Gastrocnemius medialis (tissue), 4 donors: ENCODE data around the gene CSRNP3. TPM values are rescaled to one million over a fixed set of nuclear protein-coding genes. Genes with fewer than 3 reads are reported as not detected.

ENCODE experiments used
- ATAC-seq, 2 donors: fragments of 150-250 bp; one replicate each; pipeline ENCODE4 v1.9.1; 2016
- DNase-seq, 2 donors: peaks; one replicate each; pipeline ENCODE4 v3.0.0-alpha.2; 2019
- H3K27ac ChIP-seq, 4 donors: fragments of 200-600 bp; sonication (generic); 1 replicate in 1 of 4; 2 replicates in 3 of 4; pipeline ENCODE4 v1.5.1; 2016 to 2018; ENCODE audit warnings: mild to moderate bottlenecking in 2 of 4, moderate library complexity in 1 of 4
- H3K27me3 ChIP-seq, 3 donors: fragments of 200-600 bp; sonication (generic) in 2 of 3; 1 replicate in 1 of 3; 2 replicates in 2 of 3; pipeline versions ENCODE4 v1.5.1 to v1.6.0; 2016 to 2019; ENCODE audit warnings: mild to moderate bottlenecking in 1 of 3, moderate library complexity in 1 of 3
- H3K36me3 ChIP-seq, 2 donors: fragments of 200-600 bp; sonication (generic) in 1 of 2; one replicate each; pipeline ENCODE4 v1.5.1; 2017 to 2018
- H3K4me1 ChIP-seq, 2 donors: fragments of 200-600 bp; sonication (generic) in 1 of 2; one replicate each; pipeline ENCODE4 v1.5.1; 2016 to 2017; ENCODE audit warnings: mild to moderate bottlenecking in 2 of 2
- H3K4me3 ChIP-seq, 4 donors: fragments of 200-600 bp; sonication (generic) in 3 of 4; 1 replicate in 1 of 4; 2 replicates in 3 of 4; pipeline ENCODE4 v1.5.1; 2016 to 2019; ENCODE audit warnings: mild to moderate bottlenecking in 2 of 4
- H3K9me3 ChIP-seq, 3 donors: fragments of 200-600 bp; sonication (generic) in 2 of 3; 1 replicate in 1 of 3; 2 replicates in 2 of 3; pipeline ENCODE4 v1.5.1; 2016 to 2019
- CTCF ChIP-seq, 5 experiments: fragments of 450-650 bp in 3 of 5; fragments of 200-600 bp in 2 of 5; sonication (generic) in 2 of 5; IDR thresholded peaks in 4 of 5; conservative IDR thresholded peaks in 1 of 5; 1 replicate in 4 of 5; 2 replicates in 1 of 5; pipeline ENCODE4 v1.5.1; 2016 to 2019; ENCODE audit warnings: antibody characterized with exemption in 5 of 5, mild to moderate bottlenecking in 3 of 5, moderate library complexity in 3 of 5
- POLR2A ChIP-seq, 2 donors: fragments of 450-650 bp; IDR thresholded peaks; one replicate each; pipeline ENCODE4 v1.6.1; 2017; ENCODE audit warnings: antibody characterized with exemption in 2 of 2, mild to moderate bottlenecking in 2 of 2, moderate library complexity in 2 of 2
- in situ Hi-C, 4 donors: fragments of 200-750 bp; cut with MboI; loops; one replicate each; pipeline versions ENCODE4 v1.15.0 to v1.8.0; 2017; ENCODE audit warnings: low sequenced_read_pairs in 4 of 4
- intact Hi-C: fragments of 100-400 bp; cut with DNase I; formaldehyde crosslinking; loops from one replicate; pipeline ENCODE4 v1.15.1; 2023; ENCODE audit warnings: low total_unique reads
- total RNA-seq, 4 donors: library from RNA; depleted of rRNA; stranded (reverse); fragments of >200 nt; gene quantifications; one replicate each; pipeline versions ENCODE4 v1.1.0 to v1.2.3, GENCODE V29; 2016

CSRNP3 gene
- total RNA-seq, 4 donors from 2014 or later = 0.05 to 0.27 (median 0.08) TPM

GRCh38 chr2:165563468-165564225 is 94.1 kb downstream of the CSRNP3 start:
- Histone ChIP-seq H3K9me3 (no peaks in the 10 kb centered on the region), H3K27ac (no peak overlapping the region), H3K36me3 (no peaks in the 10 kb centered on the region), H3K4me1 (no peaks in the 10 kb centered on the region), H3K27me3 (no peaks in the 10 kb centered on the region), H3K4me3 (no peak overlapping the region)
- no peak for DNase-seq
- intact Hi-C loops = no loop called here
- no peak for TF ChIP-seq CTCF (IDR thresholded peaks at IDR 0.05 in 4 of 5, conservative IDR thresholded peaks at IDR 0.05 in 1 of 5)
- no peak for TF ChIP-seq POLR2A (IDR thresholded peaks at IDR 0.05)
- no peak for ATAC-seq
- in situ Hi-C loops = no loop called here

GRCh38 chr2:165566008-165566407 is 96.5 kb downstream of the CSRNP3 start:
- intact Hi-C loops = no loop called here
- H3K4me1 ChIP-seq = no peaks in the 10 kb centered on the region
- no peak overlapping the region for H3K4me3 ChIP-seq
- no peaks in the 10 kb centered on the region for H3K27me3 ChIP-seq
- in situ Hi-C loops = no loop called here
- TF ChIP-seq CTCF (IDR thresholded peaks at IDR 0.05 in 4 of 5, conservative IDR thresholded peaks at IDR 0.05 in 1 of 5) (no peak), POLR2A (IDR thresholded peaks at IDR 0.05) (no peak)
- no peak for ATAC-seq
- no peak overlapping the region for H3K27ac ChIP-seq
- no peak for DNase-seq
- H3K9me3 ChIP-seq = no peaks in the 10 kb centered on the region
- H3K36me3 ChIP-seq = no peaks in the 10 kb centered on the region

- Histone ChIP-seq H3K27ac (no peak overlapping the region), H3K9me3 (no peaks in the 10 kb centered on the region), H3K36me3 (no peaks in the 10 kb centered on the region), H3K4me3 (no peak overlapping the region), H3K27me3 (no peaks in the 10 kb centered on the region), H3K4me1 (no peaks in the 10 kb centered on the region)
- ATAC-seq (no peak), DNase-seq (no peak)
- in situ Hi-C loops (no loop called here), intact Hi-C loops (no loop called here)
- TF ChIP-seq POLR2A (IDR thresholded peaks at IDR 0.05) (no peak), CTCF (IDR thresholded peaks at IDR 0.05 in 4 of 5, conservative IDR thresholded peaks at IDR 0.05 in 1 of 5) (no peak)
These were observed 97.8 kb downstream of the CSRNP3 start for GRCh38 chr2:165567273-165567672.

GRCh38 chr2:165568361-165568760 is 98.9 kb downstream of the CSRNP3 start:
- no peak overlapping the region for H3K27ac ChIP-seq
- DNase-seq (no peak), ATAC-seq (no peak)
- TF ChIP-seq CTCF (IDR thresholded peaks at IDR 0.05 in 4 of 5, conservative IDR thresholded peaks at IDR 0.05 in 1 of 5) (no peak), POLR2A (IDR thresholded peaks at IDR 0.05) (no peak)
- H3K4me1 ChIP-seq = no peaks in the 10 kb centered on the region
- intact Hi-C loops = no loop called here
- H3K36me3 ChIP-seq = no peaks in the 10 kb centered on the region
- H3K4me3 ChIP-seq = no peak overlapping the region
- H3K9me3 ChIP-seq = no peaks in the 10 kb centered on the region
- no peaks in the 10 kb centered on the region for H3K27me3 ChIP-seq
- in situ Hi-C loops = no loop called here

GRCh38 chr2:165571477-165571876 is 102.0 kb downstream of the CSRNP3 start:
- Histone ChIP-seq H3K27ac (no peak overlapping the region), H3K4me1 (no peaks in the 10 kb centered on the region), H3K9me3 (no peaks in the 10 kb centered on the region), H3K36me3 (no peaks in the 10 kb centered on the region), H3K27me3 (no peaks in the 10 kb centered on the region), H3K4me3 (no peak overlapping the region)
- intact Hi-C loops (no loop called here), in situ Hi-C loops (no loop called here)
- TF ChIP-seq POLR2A (IDR thresholded peaks at IDR 0.05) (no peak), CTCF (IDR thresholded peaks at IDR 0.05 in 4 of 5, conservative IDR thresholded peaks at IDR 0.05 in 1 of 5) (no peak)
- no peak for ATAC-seq
- DNase-seq = no peak
